ENCODE results near the gene RAB5B. TPM values are rescaled to one million over a fixed set of nuclear protein-coding genes. Genes with fewer than 3 reads are reported as not detected.
"Not testable (repeated sequence)": the region's sequence is repeated elsewhere in the genome, so short reads cannot be mapped to it uniquely, and the experiment has no call there.

RAB5B gene
- total RNA-seq, 2 donors from 2014 or later: 105 to 114 TPM

DNA sequence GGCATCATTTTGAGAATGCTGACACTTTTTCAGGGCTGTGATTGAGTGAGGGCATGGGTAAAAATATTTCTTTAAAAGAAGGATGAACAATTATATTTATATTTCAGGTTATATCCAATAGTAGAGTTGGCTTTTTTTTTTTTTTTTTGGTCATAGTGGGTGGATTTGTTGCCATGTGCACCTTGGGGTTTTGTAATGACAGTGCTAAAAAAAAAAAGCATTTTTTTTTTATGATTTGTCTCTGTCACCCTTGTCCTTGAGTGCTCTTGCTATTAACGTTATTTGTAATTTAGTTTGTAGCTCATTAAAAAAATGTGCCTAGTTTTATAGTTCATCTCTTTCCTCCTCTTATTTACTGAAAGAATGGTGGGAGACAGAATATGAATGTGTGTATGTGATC lies 1.4 kb upstream of the RAB5B start:
- intact Hi-C loops (cut with DNase I): no loop called here
- no peak for ATAC-seq
- no peak for DNase-seq

DNA sequence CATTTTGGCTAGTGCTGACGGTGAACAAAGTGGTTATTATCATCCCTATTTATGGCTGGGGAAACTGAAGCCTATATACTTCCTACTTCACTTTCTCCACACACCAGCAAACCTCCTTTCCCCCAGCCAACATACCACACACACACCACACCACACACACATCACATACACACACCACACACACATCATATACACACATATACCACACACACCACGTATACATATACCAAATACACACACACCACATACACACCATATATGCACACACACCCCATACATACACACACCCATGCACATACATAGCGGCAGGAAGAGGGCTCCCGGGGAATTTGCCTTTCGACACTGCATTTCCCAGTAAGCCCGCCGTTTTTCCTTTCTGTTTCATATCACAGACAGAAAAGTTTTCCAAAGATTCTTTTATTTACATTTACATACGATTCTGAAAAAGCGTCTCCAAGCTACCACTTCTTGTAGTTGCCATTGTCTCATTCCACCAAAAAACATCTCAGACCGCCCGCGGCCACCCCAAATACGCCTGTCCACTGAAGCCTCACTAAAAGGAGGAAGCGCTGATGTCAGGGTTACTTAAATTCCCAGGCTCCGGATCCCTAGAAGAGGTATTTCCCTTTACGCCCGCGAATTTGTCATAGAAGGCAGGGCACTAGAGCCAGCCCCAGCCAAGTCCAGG lies 823 bp upstream of the RAB5B start:
- peak in 1 of 2 donors; percentile 2 for ATAC-seq
- no peak for DNase-seq
- intact Hi-C loops (cut with DNase I): no loop called here

DNA sequence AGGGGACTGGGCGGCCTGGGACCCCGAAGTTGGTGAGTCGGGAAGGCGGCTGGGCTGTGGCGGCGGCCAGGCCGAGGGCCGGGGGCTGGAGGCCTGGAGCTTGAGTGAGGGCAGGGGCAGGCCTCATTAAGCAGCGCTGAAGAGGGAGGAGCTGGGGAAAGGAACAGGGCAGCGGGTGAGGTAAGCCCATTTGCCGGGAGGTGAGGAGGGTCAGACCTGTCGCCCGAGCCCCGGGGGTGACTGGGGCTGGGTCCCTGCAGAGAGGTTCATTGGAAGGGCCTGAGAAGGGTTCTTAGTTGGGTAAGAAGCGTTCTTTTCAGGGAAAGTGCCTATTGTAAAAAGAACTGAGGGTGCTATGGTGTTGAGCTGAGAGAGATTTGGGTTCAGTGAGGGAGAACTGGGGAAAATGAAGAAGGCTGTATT lies 441 bp downstream of the RAB5B start:
- DNase-seq: peak; percentile 58
- intact Hi-C loops (cut with DNase I): no loop called here

DNA sequence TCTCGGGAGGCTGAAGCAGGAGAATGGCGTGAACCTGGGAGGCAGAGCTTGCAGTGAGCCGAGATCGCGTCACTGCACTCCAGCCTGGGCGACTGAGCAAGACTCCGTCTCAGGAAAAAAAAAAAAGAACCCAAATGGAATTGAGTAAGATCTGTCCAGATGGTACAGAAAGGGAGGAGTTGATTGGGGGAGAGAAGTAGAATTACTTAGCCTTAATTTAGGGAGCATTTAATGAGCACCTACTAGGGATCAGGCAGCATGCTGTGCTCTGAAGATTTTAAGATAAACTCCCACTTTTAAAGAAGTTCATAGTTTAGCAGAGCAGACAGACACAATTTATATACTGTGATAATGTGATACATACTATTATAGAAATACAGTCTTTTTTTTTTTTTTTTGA lies 4.5 kb downstream of the RAB5B start:
- DNase-seq (no peak), ATAC-seq (no peak)
- intact Hi-C loops (cut with DNase I): no loop called here

More for the DNA sequence above, 441 bp downstream of the RAB5B start:
- peak; percentile 36 to 59 for ATAC-seq

DNA sequence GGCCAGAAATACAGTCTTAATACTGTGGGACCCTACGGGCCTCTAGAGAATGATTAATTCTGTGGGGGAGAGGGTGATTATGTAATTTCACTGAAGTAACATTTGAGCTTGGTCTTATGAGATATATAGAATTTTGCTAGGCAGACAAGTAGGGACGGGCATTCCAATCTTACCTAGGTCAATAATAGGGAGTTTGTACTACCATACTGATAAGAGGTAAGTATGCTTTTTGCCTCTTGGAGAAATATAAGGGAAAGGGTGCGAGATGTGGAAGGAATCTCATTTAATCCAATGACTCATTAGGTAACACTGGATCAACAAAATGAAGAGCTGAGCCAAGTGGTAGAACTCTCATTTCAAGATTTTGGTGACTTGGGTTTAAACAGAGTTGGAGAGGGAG lies 5.2 kb downstream of the RAB5B start:
- ATAC-seq (no peak), DNase-seq (no peak)
- intact Hi-C loops (cut with DNase I): no loop called here

DNA sequence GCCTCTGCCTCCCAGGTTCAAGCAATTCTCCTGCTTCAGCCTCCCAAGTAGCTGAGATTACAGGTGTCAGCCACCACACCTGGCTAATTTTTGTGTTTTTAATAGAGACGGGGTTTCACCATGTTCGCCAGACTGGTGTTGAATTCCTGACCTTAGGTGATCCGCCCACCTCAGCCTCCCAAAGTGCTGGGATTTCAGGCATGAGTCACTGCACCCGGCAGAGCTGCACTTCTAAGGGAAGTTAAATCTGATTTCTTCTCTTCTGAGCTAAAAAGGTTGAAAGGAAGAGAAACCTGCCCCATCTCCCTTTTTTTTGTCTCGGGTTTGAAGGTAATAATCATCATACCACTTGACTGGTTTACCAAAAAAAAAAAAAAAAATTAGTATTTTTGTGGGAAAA lies 8.0 kb downstream of the RAB5B start:
- peak in 1 of 2 donors; percentile 54 for ATAC-seq
- DNase-seq; intact Hi-C loops (cut with DNase I): not testable (repeated sequence)

DNA sequence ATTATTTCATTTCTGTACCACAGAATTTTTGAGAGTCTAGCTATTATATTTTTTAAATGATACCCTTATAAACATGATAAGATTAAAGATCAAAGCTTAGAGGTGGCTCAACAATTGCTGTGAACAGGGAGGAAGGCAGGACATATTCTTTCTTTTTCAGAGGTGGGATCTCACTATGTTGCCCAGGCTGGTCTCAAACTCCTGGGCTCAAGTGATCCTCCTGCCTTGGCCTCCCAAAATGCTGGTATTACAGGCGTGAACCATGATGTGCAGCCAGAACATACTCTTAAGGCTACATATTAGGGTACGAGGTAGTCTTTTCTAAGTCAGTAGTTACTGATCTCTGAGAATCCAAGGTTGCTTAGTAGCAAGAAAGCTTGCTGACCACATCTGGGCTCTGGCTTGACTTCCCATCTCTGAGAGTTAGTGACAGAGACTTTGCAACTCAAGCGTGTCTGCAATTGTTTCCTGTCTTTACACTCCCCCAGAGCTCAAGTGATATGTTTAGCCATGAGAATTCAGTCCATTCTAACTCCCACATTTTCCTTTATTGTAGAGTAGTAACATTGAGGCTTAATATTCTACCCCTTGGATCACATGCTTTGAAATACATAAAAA lies 8.6 kb downstream of the RAB5B start:
- no peak for ATAC-seq
- DNase-seq: no peak
- intact Hi-C loops (cut with DNase I): no loop called here

DNA sequence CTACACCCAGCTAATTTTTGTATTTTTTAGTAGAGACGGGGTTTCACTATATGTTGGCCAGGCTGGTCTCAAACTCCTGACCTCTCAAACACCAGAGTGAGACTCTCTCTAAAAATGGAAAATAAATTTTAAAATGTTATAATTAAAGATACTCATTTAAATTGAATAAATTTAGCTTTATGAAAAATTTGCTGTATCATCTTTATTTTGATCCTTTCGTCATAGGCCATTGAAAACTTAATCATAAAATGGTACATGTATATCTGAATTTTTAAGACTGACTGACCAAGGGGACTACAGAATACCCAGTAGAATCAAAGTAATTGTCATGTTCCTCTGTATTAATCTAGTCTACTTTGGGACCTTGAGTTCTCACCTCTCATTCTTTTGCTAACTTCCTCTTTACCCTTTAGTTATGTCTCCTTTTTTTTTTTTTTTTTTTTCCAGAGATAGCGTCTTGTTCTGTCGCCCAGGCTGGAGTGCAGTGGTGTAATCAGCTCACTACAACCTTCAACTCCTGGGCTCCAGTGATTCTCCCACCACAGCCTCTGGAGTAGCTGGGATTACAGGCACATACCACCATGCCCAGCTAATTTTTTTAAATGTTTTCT lies 9.5 kb downstream of the RAB5B start:
- intact Hi-C loops (cut with DNase I): no loop called here
- DNase-seq (no peak), ATAC-seq (no peak)

DNA sequence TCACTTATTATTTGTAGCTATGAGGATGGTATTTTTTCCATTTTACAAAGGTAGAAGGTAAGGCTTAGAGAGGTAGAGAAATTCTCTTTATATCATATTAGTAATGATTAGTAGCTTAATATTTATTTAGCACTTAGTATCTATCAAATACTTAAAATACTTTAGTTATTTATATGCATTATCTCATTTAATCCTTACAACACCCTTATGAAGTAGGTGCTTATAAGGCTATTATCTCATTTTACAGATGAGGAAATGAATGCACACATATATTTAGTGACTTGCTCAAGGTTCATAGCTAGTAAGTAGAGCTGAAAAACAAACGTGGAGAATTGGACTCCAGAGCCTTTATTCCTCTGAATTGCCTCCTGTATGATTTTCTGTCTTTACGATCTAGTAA lies 11.0 kb downstream of the RAB5B start:
- DNase-seq (no peak), ATAC-seq (no peak)
- intact Hi-C loops (cut with DNase I): no loop called here

DNA sequence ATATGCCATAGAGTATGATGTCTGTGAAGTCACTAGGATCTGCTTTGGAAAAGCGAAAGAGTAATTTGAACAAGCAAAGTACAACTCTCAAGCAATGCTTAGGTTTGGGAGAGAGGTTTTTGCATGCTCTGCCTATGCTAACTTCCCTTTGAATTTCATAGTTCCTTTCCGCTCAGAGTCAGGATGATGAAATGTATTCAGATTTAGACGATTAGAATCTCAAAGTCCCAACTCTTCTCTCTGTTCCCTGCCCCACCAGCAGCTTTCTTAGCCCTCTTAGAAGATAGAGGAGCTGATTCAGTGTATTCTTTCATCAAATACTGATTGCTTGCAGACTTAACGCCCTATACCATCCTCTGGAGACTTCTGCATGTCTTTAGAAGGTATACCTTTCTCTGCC lies 11.5 kb downstream of the RAB5B start:
- ATAC-seq (no peak), DNase-seq (no peak)
- intact Hi-C loops (cut with DNase I): no loop called here

DNA sequence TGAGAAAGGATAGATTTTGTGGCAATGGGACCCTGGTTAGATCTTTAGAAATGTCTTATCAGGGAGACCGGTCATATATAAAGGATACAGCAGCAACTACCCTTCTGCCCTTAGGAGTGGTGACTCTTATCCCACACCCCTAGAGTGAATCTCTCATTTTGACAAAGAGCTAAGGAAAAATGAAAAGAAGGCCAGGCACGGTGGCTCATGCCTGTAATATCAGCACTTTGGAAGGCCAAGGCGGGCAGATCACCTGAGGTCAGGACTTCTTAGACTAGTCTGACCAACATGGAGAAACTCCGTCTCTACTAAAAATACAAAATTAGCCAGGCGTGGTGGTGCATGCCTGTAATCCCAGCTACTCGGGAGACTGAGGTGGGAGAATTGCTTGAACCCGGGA lies 12.1 kb downstream of the RAB5B start:
- DNase-seq; ATAC-seq; intact Hi-C loops (cut with DNase I): not testable (repeated sequence)

DNA sequence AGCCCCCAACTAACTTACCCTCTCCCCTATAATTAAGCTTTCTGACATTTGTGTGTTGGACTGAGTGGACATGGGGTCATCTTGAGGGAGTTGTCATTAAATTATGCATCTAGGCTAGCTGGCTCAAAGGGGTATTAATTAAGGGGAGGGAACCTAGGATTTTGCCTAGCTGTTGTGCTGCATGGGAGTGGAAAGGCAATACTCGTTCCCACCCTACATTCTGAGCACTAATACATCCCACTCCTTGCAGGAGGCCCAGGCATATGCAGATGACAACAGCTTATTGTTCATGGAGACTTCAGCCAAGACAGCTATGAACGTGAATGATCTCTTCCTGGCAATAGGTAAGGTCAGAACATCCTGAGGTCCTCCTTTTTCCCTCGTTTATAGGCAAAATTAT lies 17.2 kb downstream of the RAB5B start:
- ATAC-seq: no peak
- intact Hi-C loops (cut with DNase I): loop anchor here (10.0 kb wide), 2 partner anchors 104 to 114 kb away; partner anchors contain the start of gene PA2G4 (in 1 of the 2)
- DNase-seq: no peak

DNA sequence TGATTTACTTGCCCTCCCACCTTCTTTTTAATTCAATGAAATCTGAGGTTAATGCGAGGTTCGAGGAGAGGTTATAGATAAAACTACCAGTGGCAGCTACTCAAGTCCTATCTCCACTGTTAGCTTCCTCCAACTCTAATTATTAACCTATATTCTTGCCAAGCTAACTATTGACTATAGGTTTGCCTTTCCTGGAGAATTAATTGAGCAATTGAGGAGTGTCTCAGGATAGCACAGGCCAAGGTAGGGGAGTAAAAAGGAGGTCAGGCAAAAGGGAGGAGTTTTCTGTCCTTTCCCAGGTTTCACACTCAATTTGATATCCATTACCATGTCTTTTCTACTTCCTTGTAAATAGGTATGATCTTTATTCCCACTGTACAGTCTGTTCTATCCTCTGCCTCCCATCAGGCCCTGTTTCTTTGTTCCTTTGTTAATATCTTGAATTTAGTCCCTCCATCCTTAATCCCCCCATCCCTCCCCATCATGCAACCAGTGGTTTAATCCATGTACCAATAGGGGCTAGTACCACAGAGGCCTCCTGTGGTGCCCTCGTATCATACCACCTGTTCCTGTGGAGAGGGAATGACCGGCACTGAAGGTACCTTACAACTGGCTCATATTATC lies 19.5 kb downstream of the RAB5B start:
- DNase-seq: no peak
- intact Hi-C loops (cut with DNase I): loop anchor here (10.0 kb wide), 2 partner anchors 101 to 111 kb away; partner anchors contain the start of gene PA2G4 (in 1 of the 2)
- no peak for ATAC-seq

DNA sequence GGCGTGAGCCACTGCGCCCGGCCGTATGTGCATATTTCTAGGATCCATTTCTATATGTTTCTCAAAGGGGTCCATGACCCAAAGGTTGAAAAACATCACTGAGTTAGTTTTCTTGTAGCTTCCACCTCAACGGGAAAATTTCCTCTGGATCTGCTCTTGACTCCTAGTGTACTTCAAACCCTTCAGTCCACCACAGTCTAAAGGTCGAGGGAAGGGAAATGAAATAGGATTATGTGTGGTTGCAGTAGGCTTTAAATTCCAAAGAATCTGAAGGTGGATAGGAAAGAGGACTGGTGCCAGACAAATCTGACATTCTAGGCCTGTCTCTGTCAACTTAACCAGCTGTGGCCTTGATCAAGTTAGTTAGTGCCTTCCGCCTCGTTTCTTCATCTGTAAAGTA lies 21.5 kb downstream of the RAB5B start:
- intact Hi-C loops (cut with DNase I): loop anchor here (10.0 kb wide), 2 partner anchors 99 to 109 kb away; partner anchors contain the start of gene PA2G4 (in 1 of the 2)
- ATAC-seq: no peak
- DNase-seq: no peak

DNA sequence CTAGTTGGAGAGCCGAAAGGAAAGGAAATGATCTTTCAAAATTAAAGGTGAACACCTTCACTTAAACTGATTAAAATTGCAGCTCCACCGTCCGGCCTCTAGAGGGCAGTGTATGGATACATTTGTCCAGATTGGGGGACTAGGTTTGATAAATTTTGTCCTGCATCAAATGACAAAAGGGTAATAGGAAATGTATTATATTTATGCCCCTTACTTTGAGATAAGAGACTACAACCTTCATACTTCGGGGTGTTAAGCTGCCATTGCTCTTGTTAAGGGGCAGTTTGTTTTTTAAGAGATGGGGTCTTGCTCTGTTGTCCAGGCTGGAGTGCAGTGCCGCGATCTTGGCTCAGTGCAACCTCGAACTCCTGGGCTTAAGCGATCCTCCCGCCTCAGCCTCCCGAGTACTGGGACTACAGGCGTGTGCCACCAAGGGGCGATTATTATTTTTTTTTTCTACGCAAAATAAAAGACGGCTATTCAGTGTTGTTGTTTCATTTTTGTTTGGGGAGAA lies 22.4 kb downstream of the RAB5B start:
- DNase-seq (peak; percentile 34), ATAC-seq (peak; percentile 38 to 56)
- intact Hi-C loops (cut with DNase I): loop anchor here (2.0 to 10.0 kb wide), 3 partner anchors 45 to 109 kb away; partner anchors contain the start of genes PA2G4 (in 1 of the 2) and RPS26 (in 1 of the 2)

DNA sequence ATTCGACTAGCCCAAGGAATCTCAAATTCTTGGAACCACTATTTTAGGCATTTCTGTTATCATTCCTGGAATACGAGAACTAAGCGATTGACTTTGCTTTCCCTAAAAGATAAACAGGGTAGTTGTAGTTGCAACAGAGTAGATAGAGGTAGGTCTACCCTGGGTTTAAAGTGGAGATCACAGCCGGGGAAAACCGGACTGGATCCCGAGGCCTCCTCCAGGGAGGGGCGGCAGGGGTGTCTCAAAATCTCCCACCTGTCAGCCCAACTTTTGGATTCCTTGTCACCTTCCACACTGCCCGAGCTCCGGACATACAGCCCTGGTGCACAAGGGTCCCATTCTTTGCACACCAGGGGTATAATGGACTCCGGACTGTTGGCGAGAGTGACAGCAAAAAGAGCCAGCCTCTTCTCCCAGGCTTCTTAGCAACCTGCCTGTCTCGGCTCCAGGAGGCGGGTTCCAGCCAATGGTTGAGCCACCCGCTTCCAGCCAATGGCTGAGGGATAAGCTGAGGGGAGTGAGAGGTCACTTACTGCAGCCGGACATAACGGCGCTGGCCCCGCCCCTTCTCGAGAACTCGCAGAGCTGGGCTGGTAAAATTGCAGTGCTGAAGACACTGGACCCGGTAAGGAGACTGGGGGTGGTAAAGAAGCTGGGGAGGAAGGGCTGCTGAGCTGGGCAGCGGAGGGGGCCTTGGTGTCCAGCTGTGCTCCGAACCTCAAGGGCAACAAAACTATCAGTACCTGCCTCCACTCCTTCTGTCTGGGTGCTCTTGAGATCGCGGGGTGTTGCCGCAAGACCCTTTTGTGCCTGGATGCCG lies 23.0 kb downstream of the RAB5B start, which contains the start of gene SUOX:
TSS of gene SUOX (plus strand) at position 562 of the 820 bp plus-strand sequence. CDS start 4,946 bp downstream, outside the sequence.
- ATAC-seq (peak; percentile 100), DNase-seq (peak; percentile 98)
- intact Hi-C loops (cut with DNase I): loop anchor here (2.0 to 10.0 kb wide), 3 partner anchors 44 to 108 kb away; partner anchors contain the start of genes PA2G4 (in 1 of the 2) and RPS26 (in 1 of the 2)

DNA sequence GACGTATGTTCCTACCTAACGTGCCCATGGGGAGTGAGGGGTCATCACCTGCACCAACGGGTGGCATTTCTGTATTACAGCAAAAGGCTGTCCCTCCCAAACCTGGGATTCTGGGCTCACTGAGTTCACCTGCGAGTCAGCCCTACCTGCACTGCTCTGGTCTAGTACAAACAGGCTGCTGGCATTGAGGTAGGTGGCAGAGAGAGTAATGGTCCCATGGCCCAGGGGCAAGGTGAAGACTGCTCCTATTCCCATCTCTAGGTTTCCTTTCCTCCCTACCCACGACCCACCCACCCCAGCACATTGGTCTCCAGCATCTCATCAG lies 23.6 kb downstream of the RAB5B start:
- ATAC-seq (peak; percentile 2 to 8), DNase-seq (no peak)
- intact Hi-C loops (cut with DNase I): loop anchor here (2.0 to 10.0 kb wide), 3 partner anchors 43 to 107 kb away; partner anchors contain the start of genes PA2G4 (in 1 of the 2) and RPS26 (in 1 of the 2)

DNA sequence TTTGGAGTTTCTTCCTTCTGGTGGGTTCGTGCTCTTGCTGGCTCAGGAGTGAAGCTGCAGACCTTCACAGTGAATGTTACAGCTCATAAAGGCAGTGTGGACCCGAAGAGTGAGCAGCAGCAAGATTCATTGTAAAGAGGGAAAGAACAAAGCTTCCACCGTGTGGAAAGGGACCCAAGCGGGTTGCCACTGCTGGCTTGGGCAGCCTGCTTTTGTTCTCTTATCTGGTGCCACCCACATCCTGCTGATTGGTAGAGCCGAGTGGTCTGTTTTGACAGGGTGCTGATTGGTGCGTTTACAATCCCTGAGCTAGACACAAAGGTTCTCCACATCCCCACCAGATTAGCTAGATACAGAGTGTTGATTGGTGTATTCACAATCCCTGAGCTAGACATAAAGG lies 25.6 kb downstream of the RAB5B start:
- ATAC-seq, DNase-seq: not testable (repeated sequence)
- intact Hi-C loops (cut with DNase I): loop anchor here (10.0 kb wide), 2 partner anchors 95 to 105 kb away; partner anchors contain the start of gene PA2G4 (in 1 of the 2)

All from left cardiac atrium (tissue), 4 donors.